22Rv1 (cell line): ENCODE data around the gene NAA10.

Source experiments
- ZFX ChIP-seq: fragments of 450-650 bp; IDR thresholded peaks from 2 replicates; pipeline ENCODE4 v1.6.1; 2017; ENCODE audit warnings: antibody characterized with exemption, borderline replicate concordance
- TF ChIP-seq, protein P1 (sequence below): fragments of 450-650 bp; IDR thresholded peaks from 2 replicates; pipeline ENCODE4 v1.5.1; 2017; ENCODE audit warnings: mild to moderate bottlenecking

DNA sequence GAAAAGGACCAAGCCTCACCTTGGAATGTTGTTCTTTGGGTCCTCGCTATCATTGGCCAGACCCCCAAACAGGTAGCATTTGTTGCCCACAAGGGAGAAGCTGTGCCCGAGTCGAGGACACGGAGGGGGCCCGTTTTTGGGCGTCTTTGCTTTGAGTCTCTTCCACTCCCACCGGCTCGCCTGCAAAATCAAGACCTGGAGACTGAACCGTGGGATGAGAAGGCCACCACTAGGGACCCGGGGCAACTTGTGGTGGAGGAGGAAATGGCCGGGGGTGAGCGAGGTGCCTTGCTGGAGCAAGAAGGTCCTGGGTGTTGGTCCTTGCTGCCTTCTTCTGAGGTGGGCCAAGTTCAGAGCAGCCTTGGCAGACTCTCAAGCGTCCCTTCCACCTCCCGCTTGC lies 29.3 kb upstream of the NAA10 start:
- TF ChIP-seq, protein P1, sequence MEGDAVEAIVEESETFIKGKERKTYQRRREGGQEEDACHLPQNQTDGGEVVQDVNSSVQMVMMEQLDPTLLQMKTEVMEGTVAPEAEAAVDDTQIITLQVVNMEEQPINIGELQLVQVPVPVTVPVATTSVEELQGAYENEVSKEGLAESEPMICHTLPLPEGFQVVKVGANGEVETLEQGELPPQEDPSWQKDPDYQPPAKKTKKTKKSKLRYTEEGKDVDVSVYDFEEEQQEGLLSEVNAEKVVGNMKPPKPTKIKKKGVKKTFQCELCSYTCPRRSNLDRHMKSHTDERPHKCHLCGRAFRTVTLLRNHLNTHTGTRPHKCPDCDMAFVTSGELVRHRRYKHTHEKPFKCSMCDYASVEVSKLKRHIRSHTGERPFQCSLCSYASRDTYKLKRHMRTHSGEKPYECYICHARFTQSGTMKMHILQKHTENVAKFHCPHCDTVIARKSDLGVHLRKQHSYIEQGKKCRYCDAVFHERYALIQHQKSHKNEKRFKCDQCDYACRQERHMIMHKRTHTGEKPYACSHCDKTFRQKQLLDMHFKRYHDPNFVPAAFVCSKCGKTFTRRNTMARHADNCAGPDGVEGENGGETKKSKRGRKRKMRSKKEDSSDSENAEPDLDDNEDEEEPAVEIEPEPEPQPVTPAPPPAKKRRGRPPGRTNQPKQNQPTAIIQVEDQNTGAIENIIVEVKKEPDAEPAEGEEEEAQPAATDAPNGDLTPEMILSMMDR = no peak
- no peak for TF ChIP-seq ZFX
